GM10248 (cell line): ENCODE data around the gene LTBP1.

Experiments
- CTCF ChIA-PET: fragments of 300-600 bp; sonication (Branson Sonifier 250); formaldehyde crosslinking; extraction: SDS; loops from one replicate; lab custom pipeline; 2021; ENCODE audit warnings: antibody characterized with exemption; lab: Yijun Ruan, JAX
- POLR2A ChIA-PET: fragments of 350-650 bp; sonication (Branson Sonifier 250); formaldehyde crosslinking; extraction: SDS; loops from one replicate; lab custom pipeline; 2020; ENCODE audit warnings: antibody characterized with exemption; lab: Yijun Ruan, JAX
- DNase-seq: peaks from one replicate; pipeline ENCODE4 v3.0.0; 2012; ENCODE audit errors: extremely low spot score
- CTCF ChIP-seq: IDR thresholded peaks from 2 replicates; pipeline ENCODE4 v1.5.1; 2012; ENCODE audit warnings: mild to moderate bottlenecking, low read depth; ENCODE audit errors: extremely low read depth, missing control alignments, control extremely low read depth

LTBP1 gene

GRCh38 chr2:32931519-32931918, 15.2 kb upstream of the LTBP1 start:
- CTCF ChIA-PET = interaction anchor here (1.2 kb wide), 2 partner anchors 10 to 79 kb away, joined by 3 read pairs; no protein-coding TSS in a partner anchor
- no peak for DNase-seq
- no peak for TF ChIP-seq CTCF
- POLR2A ChIA-PET = no interaction called here

GRCh38 chr2:32931945-32932709, 14.6 kb upstream of the LTBP1 start:
- no peak for TF ChIP-seq CTCF
- no peak for DNase-seq
- POLR2A ChIA-PET = no interaction called here
- CTCF ChIA-PET = interaction anchor here (1.2 kb wide), 2 partner anchors 9 to 80 kb away, joined by 3 read pairs; no protein-coding TSS in a partner anchor

DNA sequence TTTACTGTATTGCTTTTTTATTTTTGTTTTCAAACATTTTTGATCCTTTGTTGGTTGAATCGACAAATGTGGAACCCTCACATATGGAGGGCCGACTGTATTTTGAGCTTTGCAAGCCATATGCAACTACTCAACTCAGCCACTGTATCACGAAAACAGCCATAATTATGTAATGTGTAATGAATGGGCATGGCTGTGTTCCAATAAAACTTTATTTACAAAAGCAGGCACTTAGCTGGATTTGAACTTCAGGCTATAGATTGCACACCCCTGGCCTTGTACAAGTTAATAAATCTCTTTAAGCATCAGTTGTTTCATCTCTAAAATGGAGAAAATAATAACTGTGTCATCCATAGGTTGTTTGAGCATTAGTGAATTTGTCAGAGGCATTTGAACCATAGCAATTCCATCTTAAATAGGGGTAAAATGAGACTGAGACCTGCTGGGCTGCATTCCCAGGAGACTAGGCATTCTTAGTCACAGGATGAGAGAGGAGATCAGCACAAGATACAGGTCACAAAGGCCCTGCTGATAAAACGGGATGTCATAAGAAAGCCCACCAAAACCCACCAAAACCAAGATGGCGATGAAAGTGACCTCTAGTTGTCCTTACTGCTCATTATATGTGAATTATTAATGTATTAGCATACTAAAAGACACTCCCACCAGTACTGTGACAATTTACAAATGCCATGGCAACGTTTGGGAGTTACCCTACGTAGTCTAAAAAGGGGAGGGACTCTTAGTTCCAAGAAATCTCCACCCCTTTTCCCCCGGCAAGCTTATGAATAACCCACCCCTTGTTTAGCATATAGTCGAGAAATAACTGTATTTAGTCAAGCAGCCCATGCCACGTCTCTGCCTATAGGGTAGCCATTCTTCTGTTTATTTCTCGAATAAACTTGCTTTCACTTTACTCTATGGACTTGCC, 13.7 kb upstream of the LTBP1 start:
- no peak for TF ChIP-seq CTCF
- CTCF ChIA-PET = interaction anchor here (0.8 to 2.2 kb wide), 2 partner anchors 9 to 12 kb away, joined by 3 to 9 read pairs; no protein-coding TSS in a partner anchor
- POLR2A ChIA-PET = no interaction called here
- DNase-seq = no peak

- TF ChIP-seq CTCF = no peak
- CTCF ChIA-PET = interaction anchor here (0.8 to 2.2 kb wide), 2 partner anchors 8 to 11 kb away, joined by 3 to 9 read pairs; no protein-coding TSS in a partner anchor
- DNase-seq = no peak
- POLR2A ChIA-PET = no interaction called here
Measured at GRCh38 chr2:32933756-32934095, 13.0 kb upstream of the LTBP1 start.

DNA sequence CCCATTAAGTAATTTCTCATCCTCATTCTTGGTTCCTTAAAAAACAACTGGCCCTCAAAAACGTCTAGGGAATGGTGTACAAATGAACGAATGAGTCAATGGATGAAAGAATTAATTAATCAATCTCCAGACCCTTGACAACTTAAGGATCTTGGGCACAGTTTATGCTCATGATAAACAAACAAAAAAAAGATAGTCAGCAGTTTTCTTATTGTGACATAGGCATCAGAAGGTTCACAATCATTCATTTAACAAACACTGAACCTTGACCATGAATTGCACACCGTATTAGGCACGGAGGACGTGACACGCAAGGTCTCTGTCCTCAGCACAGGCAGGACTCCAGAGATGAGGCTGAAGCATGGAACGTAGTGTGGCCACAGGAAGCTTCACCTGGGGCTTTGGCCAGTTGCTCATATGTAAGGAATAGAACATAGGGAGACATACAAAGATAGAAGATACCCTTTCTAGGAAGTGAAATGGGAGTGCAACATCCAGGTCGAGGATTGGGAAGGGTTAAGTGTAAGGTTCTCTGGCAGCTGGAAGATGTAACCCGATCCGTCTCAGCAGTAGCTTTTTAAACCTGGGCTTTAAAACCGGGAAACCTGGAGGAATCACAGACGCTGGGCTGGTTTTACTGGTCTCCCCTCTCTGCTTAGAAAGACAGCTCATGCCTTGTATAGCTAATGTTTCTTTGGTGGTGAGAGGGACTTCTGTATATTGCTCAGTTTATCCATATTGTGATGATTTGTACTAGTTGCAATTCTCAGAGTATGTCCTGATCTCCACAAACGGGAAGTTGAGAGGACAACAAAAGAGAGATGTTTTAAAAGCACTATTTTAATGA, 8.9 kb upstream of the LTBP1 start:
- TF ChIP-seq CTCF = no peak
- DNase-seq = no peak
- ChIA-PET POLR2A (no interaction called here), CTCF (no interaction called here)

GRCh38 chr2:32938934-32939333, 7.8 kb upstream of the LTBP1 start:
- ChIA-PET CTCF (no interaction called here), POLR2A (no interaction called here)
- no peak for TF ChIP-seq CTCF
- no peak for DNase-seq
